GM10248 (cell line): Measurements from ENCODE around the gene DTX3.

Experiments
- CTCF ChIA-PET: fragments of 300-600 bp; sonication (Branson Sonifier 250); formaldehyde crosslinking; extraction: SDS; loops from one replicate; lab custom pipeline; 2021; ENCODE audit warnings: antibody characterized with exemption; lab: Yijun Ruan, JAX
- POLR2A ChIA-PET: fragments of 350-650 bp; sonication (Branson Sonifier 250); formaldehyde crosslinking; extraction: SDS; loops from one replicate; lab custom pipeline; 2020; ENCODE audit warnings: antibody characterized with exemption; lab: Yijun Ruan, JAX
- DNase-seq: peaks from one replicate; pipeline ENCODE4 v3.0.0; 2012; ENCODE audit errors: extremely low spot score
- TF ChIP-seq, protein P1 (sequence below): IDR thresholded peaks from 2 replicates; pipeline ENCODE4 v1.5.1; 2012; ENCODE audit warnings: mild to moderate bottlenecking, low read depth; ENCODE audit errors: extremely low read depth, missing control alignments, control extremely low read depth

DTX3 gene

DNA sequence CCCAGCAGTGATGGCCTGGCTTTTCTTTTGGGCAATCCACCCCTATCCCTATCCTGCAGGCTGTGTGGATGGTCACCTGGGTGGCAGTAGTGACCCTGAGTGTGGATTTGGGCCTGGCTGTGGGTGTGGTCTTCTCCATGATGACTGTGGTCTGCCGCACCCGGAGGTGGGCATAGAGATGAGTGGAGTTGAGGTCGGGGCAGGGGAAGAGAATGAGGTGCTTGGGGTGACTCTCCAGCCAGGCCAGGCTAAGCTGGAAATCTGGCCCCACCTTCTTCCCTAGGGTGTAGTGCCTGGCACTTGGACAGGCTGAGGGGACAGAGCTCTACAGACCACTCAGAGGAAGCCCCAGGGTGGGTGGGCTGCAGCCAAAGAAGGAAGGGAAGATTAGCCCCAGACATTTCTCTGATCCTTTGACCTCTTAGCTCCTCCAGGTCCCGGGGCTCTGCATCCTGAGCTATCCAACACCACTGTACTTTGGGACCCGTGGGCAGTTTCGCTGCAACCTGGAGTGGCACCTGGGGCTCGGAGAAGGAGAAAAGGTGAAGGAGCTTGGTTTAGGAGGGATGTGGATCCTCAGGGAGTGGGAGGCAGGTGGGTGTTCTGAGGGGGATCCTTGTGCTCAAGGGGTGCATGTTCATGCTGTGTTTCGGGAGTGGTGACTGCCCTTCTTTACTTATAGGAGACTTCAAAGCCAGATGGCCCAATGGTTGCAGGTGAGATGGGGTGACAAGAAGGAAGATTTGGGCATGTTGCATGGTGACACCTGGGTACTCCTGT, 20.0 kb downstream of the DTX3 start:
- POLR2A ChIA-PET: interaction anchor here (0.6 kb wide), 1 partner anchor 31 kb away, joined by 6 read pairs; no protein-coding TSS in a partner anchor
- CTCF ChIA-PET: interaction anchor here (0.7 to 8.9 kb wide), 7 partner anchors 8 to 166 kb away, joined by 3 to 155 read pairs (median 5); partner anchors contain the start of genes B4GALNT1 and GLI1

DNA sequence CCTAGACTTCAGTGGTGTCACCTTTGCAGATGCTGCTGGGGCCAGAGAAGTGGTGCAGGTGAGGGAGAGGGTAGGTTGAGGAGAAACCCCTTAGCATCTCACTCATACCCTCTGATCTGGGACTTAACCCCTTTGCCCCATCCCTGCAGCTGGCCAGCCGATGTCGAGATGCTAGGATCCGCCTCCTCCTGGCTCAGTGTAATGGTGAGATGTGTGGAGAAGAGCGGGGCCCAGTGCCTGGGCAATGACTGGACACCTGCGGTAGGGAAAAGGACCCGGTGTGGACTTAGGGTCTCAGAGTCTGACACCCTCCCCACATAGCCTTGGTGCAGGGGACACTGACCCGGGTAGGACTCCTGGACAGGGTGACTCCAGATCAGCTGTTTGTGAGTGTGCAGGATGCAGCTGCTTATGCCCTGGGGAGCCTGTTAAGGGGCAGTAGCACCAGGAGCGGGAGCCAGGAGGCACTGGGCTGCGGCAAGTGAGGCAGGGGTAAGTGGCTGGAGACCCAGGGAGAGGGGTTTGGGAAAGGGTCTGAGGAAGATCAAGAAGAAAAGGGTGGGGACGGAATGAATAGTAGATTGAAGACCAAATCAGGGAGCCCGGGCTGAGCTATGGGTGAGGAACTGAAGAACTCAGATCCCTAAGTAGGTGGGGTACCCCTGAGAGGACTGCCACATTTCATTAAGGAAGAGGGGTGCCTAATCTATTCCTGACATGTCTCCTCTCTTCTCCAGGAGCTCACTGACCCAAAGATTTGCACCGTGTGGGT, 20.8 kb downstream of the DTX3 start:
- ChIA-PET CTCF (interaction anchor here (0.7 to 8.9 kb wide), 8 partner anchors 7 to 167 kb away, joined by 3 to 155 read pairs (median 4); partner anchors contain the start of genes B4GALNT1 and GLI1), POLR2A (interaction anchor here (0.6 kb wide), 1 partner anchor 32 kb away, joined by 6 read pairs; no protein-coding TSS in a partner anchor)
- TF ChIP-seq, protein P1, sequence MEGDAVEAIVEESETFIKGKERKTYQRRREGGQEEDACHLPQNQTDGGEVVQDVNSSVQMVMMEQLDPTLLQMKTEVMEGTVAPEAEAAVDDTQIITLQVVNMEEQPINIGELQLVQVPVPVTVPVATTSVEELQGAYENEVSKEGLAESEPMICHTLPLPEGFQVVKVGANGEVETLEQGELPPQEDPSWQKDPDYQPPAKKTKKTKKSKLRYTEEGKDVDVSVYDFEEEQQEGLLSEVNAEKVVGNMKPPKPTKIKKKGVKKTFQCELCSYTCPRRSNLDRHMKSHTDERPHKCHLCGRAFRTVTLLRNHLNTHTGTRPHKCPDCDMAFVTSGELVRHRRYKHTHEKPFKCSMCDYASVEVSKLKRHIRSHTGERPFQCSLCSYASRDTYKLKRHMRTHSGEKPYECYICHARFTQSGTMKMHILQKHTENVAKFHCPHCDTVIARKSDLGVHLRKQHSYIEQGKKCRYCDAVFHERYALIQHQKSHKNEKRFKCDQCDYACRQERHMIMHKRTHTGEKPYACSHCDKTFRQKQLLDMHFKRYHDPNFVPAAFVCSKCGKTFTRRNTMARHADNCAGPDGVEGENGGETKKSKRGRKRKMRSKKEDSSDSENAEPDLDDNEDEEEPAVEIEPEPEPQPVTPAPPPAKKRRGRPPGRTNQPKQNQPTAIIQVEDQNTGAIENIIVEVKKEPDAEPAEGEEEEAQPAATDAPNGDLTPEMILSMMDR: no peak
- DNase-seq: no peak

More for the DNA sequence above, 20.0 kb downstream of the DTX3 start:
- no peak for DNase-seq
- TF ChIP-seq, protein P1: no peak

DNA sequence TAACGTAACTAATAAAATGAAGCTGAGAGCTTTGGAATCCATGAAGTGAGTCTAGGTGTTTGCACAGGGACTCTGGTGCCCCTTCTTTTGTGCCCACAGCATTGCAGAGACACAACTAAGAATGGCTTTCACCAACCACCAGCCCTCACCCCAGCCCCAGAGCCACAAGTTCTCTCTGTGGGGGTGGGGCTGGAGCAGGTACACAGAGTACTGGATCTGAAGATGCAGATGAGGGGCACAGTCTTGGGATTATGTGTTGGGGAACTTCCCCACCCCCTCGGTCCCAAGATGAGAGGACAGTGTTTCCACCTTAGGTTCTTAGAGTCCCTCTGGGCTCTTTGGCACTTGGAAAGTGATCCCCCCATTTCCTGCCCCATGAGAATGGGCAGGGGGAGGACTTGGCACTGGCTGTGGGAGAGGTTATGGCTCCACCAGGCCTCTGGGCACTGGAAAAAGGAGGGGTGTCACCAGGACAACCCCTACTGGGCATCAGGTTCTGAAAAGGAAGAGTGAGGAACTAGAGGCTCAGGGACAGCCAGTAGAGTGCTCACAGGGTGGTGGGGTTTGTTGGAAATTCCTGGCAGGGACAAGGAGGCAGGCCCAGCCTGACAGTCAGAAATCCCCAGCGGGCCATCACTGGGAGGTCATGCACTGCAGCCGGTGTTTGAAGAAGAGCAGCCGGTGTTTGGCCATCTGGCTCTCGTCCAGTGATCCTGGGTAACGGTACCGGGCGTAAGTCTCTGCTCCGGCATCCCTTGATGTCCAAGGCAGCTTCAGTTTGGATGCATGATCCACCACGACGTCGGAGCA, 21.7 kb downstream of the DTX3 start:
- ChIA-PET POLR2A (no interaction called here), CTCF (interaction anchor here (0.9 to 8.9 kb wide), 5 partner anchors 10 to 168 kb away, joined by 3 to 155 read pairs (median 8); partner anchors contain the start of gene GLI1)
- no peak for DNase-seq
- TF ChIP-seq, protein P1: no peak

DNA sequence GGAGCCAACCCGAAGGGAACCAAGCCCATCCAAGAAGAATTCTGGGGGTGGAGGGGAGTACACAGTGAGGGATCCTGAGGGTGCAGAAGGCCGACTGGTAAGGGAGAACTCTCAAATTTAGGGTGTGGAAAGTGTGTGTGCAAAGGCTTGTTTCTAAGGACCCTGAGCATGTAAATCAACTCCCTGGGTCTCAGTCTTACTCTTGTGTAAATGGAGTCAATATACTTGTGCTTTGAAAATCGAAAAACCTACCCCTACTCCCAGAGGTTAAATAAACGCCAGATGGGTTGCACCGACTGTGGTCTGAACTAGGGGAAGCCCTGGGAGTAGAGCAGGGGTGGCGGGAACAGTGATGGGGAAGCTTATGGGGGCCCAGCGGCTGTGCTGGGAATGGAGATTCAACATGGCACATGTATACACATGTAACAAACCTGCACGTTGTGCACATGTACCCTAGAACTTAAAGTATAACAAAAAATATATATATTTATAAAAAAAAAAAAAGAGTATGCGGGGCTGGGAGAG, 22.4 kb downstream of the DTX3 start:
- ChIA-PET CTCF (interaction anchor here (2.4 kb wide), 2 partner anchors 11 to 43 kb away, joined by 8 to 10 read pairs; no protein-coding TSS in a partner anchor), POLR2A (no interaction called here)
- TF ChIP-seq, protein P1: no peak

DNA sequence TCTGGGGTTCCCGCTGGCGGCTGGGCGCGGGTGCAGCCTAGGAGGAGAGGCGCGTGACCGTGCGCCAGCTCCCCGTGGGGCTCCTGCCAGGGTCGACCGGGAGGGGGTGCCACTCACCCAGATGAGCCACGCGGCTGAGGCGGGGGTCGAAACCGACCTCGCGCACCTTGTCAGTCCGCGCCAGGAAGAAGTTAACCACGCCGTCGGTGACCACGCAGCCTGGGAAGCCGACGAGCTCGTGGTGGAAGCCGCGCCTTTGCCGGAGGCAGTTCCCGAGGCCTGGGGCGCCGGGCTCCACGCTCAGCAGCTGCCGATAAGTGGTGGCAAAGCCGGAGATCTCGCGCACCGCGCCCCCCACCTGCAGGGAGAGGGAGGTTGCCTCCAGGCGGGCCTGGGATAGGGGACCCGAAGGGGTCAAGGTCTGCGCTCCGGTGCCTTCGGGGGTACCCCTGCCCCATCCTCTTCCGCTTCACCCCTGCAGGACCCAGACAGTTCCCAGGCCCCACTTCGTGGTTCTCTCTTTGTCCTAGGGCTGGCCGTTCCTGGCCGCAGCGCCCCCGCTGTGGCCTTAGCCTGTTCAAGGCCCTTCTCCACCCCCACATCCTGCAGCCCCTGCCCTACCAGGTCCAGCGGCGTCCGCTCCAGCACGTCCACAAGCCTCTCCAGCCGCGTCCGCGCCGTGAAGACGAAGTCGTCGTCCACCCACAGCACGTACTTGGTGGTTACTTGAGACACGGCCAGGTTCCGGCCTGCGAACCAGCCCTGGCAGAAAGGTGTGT, 23.1 kb downstream of the DTX3 start:
- TF ChIP-seq, protein P1: peak; percentile 30
- ChIA-PET CTCF (interaction anchor here (1.1 to 2.4 kb wide), 3 partner anchors 12 to 44 kb away, joined by 3 to 10 read pairs (median 8); no protein-coding TSS in a partner anchor), POLR2A (no interaction called here)
- DNase-seq: no peak

More for the DNA sequence above, 22.4 kb downstream of the DTX3 start:
- no peak for DNase-seq
